ENCODE measurements around the gene ACAP1.

- TF ChIP-seq ZNF311 (CRISPR knock-in tag; IDR thresholded peaks at IDR 0.05) (no peak), PTRF (tag; IDR thresholded peaks at IDR 0.05) (no peak), ZNF197 (CRISPR knock-in tag; IDR thresholded peaks at IDR 0.05; ENCODE audit: low read depth) (no peak), EP300 (IDR thresholded peaks at IDR 0.05; ENCODE audit: low read length) (no peak), SPI1 (IDR thresholded peaks at IDR 0.05; ENCODE audit: borderline replicate concordance, low read depth, low read length) (no peak), ADNP (tag; IDR thresholded peaks at IDR 0.05) (no peak), TCF7L2 (IDR thresholded peaks at IDR 0.05; ENCODE audit: low read depth, low read length) (no peak), CREB1 (IDR thresholded peaks at IDR 0.05) (no peak), CREB1 (CRISPR knock-in tag; IDR thresholded peaks at IDR 0.05) (no peak), HCFC1 (IDR thresholded peaks at IDR 0.05; ENCODE audit: low read depth, low read length) (no peak), ZBTB7A (IDR thresholded peaks at IDR 0.05; ENCODE audit: borderline replicate concordance, control insufficient read depth, low read depth, low read length) (no peak)
- TF ChIP-seq, protein P1, sequence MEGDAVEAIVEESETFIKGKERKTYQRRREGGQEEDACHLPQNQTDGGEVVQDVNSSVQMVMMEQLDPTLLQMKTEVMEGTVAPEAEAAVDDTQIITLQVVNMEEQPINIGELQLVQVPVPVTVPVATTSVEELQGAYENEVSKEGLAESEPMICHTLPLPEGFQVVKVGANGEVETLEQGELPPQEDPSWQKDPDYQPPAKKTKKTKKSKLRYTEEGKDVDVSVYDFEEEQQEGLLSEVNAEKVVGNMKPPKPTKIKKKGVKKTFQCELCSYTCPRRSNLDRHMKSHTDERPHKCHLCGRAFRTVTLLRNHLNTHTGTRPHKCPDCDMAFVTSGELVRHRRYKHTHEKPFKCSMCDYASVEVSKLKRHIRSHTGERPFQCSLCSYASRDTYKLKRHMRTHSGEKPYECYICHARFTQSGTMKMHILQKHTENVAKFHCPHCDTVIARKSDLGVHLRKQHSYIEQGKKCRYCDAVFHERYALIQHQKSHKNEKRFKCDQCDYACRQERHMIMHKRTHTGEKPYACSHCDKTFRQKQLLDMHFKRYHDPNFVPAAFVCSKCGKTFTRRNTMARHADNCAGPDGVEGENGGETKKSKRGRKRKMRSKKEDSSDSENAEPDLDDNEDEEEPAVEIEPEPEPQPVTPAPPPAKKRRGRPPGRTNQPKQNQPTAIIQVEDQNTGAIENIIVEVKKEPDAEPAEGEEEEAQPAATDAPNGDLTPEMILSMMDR (IDR thresholded peaks at IDR 0.05 in 2 of 3, conservative IDR thresholded peaks at IDR 0.05 in 1 of 3; ENCODE audit: insufficient read depth in 2 of 3, low read depth in 1 of 3, low read length in 3 of 3): no peak
These were observed 56.6 kb downstream of the ACAP1 start for GRCh38 chr17:7392696-7393612.

Data from K562 (cell line).